HepG2 (cell line): ENCODE results near the gene AGAP1. TPM values are rescaled to one million over a fixed set of nuclear protein-coding genes. Genes with fewer than 3 reads are reported as not detected.

Experiments
- BHLHE40 ChIP-seq: IDR thresholded peaks from 2 replicates; pipeline ENCODE4 v1.6.1; 2011; ENCODE audit warnings: low read length, improper control_type of control experiment
- ELF3 ChIP-seq: IDR thresholded peaks from 2 replicates; pipeline ENCODE4 v1.6.1; 2016; ENCODE audit warnings: missing genetic modification reagents, missing compliant biosample characterization
- GATAD2A ChIP-seq: IDR thresholded peaks from 2 replicates; pipeline ENCODE4 v1.6.1; 2016
- HMG20B ChIP-seq: conservative IDR thresholded peaks from 2 replicates; pipeline ENCODE4 v1.6.1; 2016; ENCODE audit warnings: missing genetic modification reagents, missing compliant biosample characterization
- ISX ChIP-seq: sonication (generic); formaldehyde crosslinking; conservative IDR thresholded peaks from 2 replicates; pipeline ENCODE4 v1.5.0; 2020; ENCODE audit warnings: missing genetic modification reagents
- RXRB ChIP-seq: IDR thresholded peaks from 2 replicates; pipeline ENCODE4 v1.6.1; 2016; ENCODE audit warnings: borderline replicate concordance, missing genetic modification reagents, missing compliant biosample characterization
- SNAI1 ChIP-seq: sonication (generic); formaldehyde crosslinking; IDR thresholded peaks from 2 replicates; pipeline ENCODE4 v1.5.0; 2020; ENCODE audit warnings: mild to moderate bottlenecking, missing genetic modification reagents, borderline replicate concordance
- SOX5 ChIP-seq: IDR thresholded peaks from 2 replicates; pipeline ENCODE4 v1.6.1; 2016; ENCODE audit warnings: borderline replicate concordance
- SYNCRIP ChIP-seq: fragments of 200-400 bp; formaldehyde crosslinking; IDR thresholded peaks from 2 replicates; pipeline ENCODE4 v1.6.1; 2018; ENCODE audit warnings: mild to moderate bottlenecking, low read depth, low read length; ENCODE audit not compliant: insufficient read depth
- ZFAT ChIP-seq: sonication (generic); formaldehyde crosslinking; conservative IDR thresholded peaks from 2 replicates; pipeline ENCODE4 v1.8.1; 2023; ENCODE audit warnings: missing genetic modification reagents, inconsistent platforms
- ZNF350 ChIP-seq: sonication (generic); formaldehyde crosslinking; IDR thresholded peaks from 2 replicates; pipeline ENCODE4 v1.4.0; 2020; ENCODE audit warnings: mild to moderate bottlenecking, low read depth, missing genetic modification reagents, borderline replicate concordance
- ZNF441 ChIP-seq: sonication (generic); formaldehyde crosslinking; IDR thresholded peaks from 2 replicates; pipeline ENCODE4 v1.7.0; 2021; ENCODE audit warnings: missing genetic modification reagents, borderline replicate concordance
- ZNF556 ChIP-seq: sonication (generic); formaldehyde crosslinking; IDR thresholded peaks from 2 replicates; pipeline ENCODE4 v1.4.0; 2020; ENCODE audit warnings: mild to moderate bottlenecking, missing genetic modification reagents, borderline replicate concordance
- ZNF569 ChIP-seq: sonication (generic); formaldehyde crosslinking; IDR thresholded peaks from 2 replicates; pipeline ENCODE4 v1.5.0; 2020; ENCODE audit warnings: mild to moderate bottlenecking, missing genetic modification reagents, moderate library complexity, borderline replicate concordance
- ZNF598 ChIP-seq: sonication (generic); formaldehyde crosslinking; IDR thresholded peaks from 2 replicates; pipeline ENCODE4 v1.5.1; 2020; ENCODE audit warnings: mild to moderate bottlenecking, missing genetic modification reagents, borderline replicate concordance
- ZNF781 ChIP-seq: sonication (generic); formaldehyde crosslinking; IDR thresholded peaks from 2 replicates; pipeline ENCODE4 v1.5.1; 2020; ENCODE audit warnings: borderline replicate concordance, mild to moderate bottlenecking, missing genetic modification reagents; ENCODE audit errors: not compliant biosample characterization
- polyA plus RNA-seq, 8 experiments: library from polyadenylated mRNA; depleted of rRNA in 3 of 8; stranded (reverse) in 7 of 8; unstranded in 1 of 8; fragments of >200 nt; fragmentation: Illumina TruSeq in 4 of 8; extraction: Trizol in 4 of 8; gene quantifications; 2 replicates each; pipeline versions ENCODE4 v1.2.1 to v1.2.3, GENCODE V29; 2011 to 2016; ENCODE audit warnings: low read depth in 4 of 8, missing spikeins in 1 of 8, mixed read lengths in 1 of 8; ENCODE audit not compliant: insufficient read depth in 1 of 8
- total RNA-seq, 5 experiments: library from RNA; depleted of rRNA; stranded (reverse); fragments of >200 nt; fragmentation: Illumina TruSeq; extraction: Trizol; gene quantifications; 2 replicates each; pipeline ENCODE4 v1.2.3, GENCODE V29; 2016; ENCODE audit warnings: low read depth in 1 of 5
- TF ChIP-seq, protein P1 (sequence below): sonication (generic); formaldehyde crosslinking; IDR thresholded peaks from 2 replicates; pipeline ENCODE4 v1.4.0; 2020; ENCODE audit warnings: missing genetic modification reagents
- TF ChIP-seq, protein P2 (sequence below): sonication (generic); formaldehyde crosslinking; IDR thresholded peaks from 2 replicates; pipeline ENCODE4 v1.4.0; 2020; ENCODE audit warnings: low read depth, missing genetic modification reagents
- TF ChIP-seq, protein P3 (sequence below): sonication (generic); formaldehyde crosslinking; IDR thresholded peaks from 2 replicates; pipeline ENCODE4 v1.5.1; 2020; ENCODE audit warnings: missing genetic modification reagents, mild to moderate bottlenecking, borderline replicate concordance
- TF ChIP-seq, protein P4 (sequence below): sonication (generic); formaldehyde crosslinking; IDR thresholded peaks from 2 replicates; pipeline ENCODE4 v1.5.1; 2020; ENCODE audit warnings: mild to moderate bottlenecking, moderate library complexity, missing genetic modification reagents

The AGAP1 gene
- total and polyA plus RNA-seq, 2 of the 13 experiments (the other 11 are each of a cell fraction or from before 2014, with no cell fraction given): 21.2 to 32.7 TPM

- TF ChIP-seq, protein P1, sequence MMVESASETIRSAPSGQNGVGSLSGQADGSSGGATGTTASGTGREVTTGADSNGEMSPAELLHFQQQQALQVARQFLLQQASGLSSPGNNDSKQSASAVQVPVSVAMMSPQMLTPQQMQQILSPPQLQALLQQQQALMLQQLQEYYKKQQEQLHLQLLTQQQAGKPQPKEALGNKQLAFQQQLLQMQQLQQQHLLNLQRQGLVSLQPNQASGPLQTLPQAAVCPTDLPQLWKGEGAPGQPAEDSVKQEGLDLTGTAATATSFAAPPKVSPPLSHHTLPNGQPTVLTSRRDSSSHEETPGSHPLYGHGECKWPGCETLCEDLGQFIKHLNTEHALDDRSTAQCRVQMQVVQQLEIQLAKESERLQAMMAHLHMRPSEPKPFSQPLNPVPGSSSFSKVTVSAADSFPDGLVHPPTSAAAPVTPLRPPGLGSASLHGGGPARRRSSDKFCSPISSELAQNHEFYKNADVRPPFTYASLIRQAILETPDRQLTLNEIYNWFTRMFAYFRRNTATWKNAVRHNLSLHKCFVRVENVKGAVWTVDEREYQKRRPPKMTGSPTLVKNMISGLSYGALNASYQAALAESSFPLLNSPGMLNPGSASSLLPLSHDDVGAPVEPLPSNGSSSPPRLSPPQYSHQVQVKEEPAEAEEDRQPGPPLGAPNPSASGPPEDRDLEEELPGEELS (CRISPR knock-in tag): 0 out of 2 replicates have a peak, but pooled peaks have one; percentile 27
- TF ChIP-seq HMG20B (CRISPR knock-in tag) (no peak), GATAD2A (peak; percentile 61), SNAI1 (no peak), SYNCRIP (no peak), ZNF441 (peak; percentile 95), ELF3 (0 out of 2 replicates have a peak, but pooled peaks have one; percentile 13), ZFAT (CRISPR knock-in tag) (no peak), ZNF350 (CRISPR knock-in tag) (no peak), ZNF556 (CRISPR knock-in tag) (no peak), ISX (no peak), ZNF598 (CRISPR knock-in tag) (no peak), RXRB (no peak), ZNF569 (no peak), SOX5 (no peak), BHLHE40 (no peak), ZNF781 (CRISPR knock-in tag) (no peak)
- TF ChIP-seq, protein P2, sequence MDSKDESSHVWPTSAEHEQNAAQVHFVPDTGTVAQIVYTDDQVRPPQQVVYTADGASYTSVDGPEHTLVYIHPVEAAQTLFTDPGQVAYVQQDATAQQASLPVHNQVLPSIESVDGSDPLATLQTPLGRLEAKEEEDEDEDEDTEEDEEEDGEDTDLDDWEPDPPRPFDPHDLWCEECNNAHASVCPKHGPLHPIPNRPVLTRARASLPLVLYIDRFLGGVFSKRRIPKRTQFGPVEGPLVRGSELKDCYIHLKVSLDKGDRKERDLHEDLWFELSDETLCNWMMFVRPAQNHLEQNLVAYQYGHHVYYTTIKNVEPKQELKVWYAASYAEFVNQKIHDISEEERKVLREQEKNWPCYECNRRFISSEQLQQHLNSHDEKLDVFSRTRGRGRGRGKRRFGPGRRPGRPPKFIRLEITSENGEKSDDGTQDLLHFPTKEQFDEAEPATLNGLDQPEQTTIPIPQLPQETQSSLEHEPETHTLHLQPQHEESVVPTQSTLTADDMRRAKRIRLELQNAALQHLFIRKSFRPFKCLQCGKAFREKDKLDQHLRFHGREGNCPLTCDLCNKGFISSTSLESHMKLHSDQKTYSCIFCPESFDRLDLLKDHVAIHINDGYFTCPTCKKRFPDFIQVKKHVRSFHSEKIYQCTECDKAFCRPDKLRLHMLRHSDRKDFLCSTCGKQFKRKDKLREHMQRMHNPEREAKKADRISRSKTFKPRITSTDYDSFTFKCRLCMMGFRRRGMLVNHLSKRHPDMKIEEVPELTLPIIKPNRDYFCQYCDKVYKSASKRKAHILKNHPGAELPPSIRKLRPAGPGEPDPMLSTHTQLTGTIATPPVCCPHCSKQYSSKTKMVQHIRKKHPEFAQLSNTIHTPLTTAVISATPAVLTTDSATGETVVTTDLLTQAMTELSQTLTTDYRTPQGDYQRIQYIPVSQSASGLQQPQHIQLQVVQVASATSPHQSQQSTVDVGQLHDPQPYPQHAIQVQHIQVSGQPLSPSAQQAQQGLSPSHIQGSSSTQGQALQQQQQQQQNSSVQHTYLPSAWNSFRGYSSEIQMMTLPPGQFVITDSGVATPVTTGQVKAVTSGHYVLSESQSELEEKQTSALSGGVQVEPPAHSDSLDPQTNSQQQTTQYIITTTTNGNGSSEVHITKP: no peak
- TF ChIP-seq, protein P3, sequence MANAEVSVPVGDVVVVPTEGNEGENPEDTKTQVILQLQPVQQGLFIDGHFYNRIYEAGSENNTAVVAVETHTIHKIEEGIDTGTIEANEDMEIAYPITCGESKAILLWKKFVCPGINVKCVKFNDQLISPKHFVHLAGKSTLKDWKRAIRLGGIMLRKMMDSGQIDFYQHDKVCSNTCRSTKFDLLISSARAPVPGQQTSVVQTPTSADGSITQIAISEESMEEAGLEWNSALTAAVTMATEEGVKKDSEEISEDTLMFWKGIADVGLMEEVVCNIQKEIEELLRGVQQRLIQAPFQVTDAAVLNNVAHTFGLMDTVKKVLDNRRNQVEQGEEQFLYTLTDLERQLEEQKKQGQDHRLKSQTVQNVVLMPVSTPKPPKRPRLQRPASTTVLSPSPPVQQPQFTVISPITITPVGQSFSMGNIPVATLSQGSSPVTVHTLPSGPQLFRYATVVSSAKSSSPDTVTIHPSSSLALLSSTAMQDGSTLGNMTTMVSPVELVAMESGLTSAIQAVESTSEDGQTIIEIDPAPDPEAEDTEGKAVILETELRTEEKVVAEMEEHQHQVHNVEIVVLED (CRISPR knock-in tag): no peak
- TF ChIP-seq, protein P4, sequence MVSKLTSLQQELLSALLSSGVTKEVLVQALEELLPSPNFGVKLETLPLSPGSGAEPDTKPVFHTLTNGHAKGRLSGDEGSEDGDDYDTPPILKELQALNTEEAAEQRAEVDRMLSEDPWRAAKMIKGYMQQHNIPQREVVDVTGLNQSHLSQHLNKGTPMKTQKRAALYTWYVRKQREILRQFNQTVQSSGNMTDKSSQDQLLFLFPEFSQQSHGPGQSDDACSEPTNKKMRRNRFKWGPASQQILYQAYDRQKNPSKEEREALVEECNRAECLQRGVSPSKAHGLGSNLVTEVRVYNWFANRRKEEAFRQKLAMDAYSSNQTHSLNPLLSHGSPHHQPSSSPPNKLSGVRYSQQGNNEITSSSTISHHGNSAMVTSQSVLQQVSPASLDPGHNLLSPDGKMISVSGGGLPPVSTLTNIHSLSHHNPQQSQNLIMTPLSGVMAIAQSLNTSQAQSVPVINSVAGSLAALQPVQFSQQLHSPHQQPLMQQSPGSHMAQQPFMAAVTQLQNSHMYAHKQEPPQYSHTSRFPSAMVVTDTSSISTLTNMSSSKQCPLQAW (CRISPR knock-in tag): no peak
These were observed 269.2 kb downstream of the AGAP1 start (continued) for GRCh38 chr2:235762832-235763598.
